Smooth muscle cell (in vitro differentiated cells): Measurements from ENCODE around the gene CCL16. TPM values are rescaled to one million over a fixed set of nuclear protein-coding genes. Genes with fewer than 3 reads are reported as not detected.

Source experiments
- DNase-seq: peaks from one replicate; lab custom pipeline; 2025; ENCODE audit not compliant: unreplicated experiment; lab: John Stamatoyannopoulos, UW
- H2AFZ ChIP-seq: fragments of 200-600 bp; sonication (generic); 2 replicates; pipeline ENCODE4 v1.6.0; 2016; ENCODE audit warnings: antibody characterized with exemption, low read depth, mild to moderate bottlenecking
- H3F3A ChIP-seq: fragments of 200-600 bp; sonication (generic); 2 replicates; pipeline ENCODE4 v1.6.0; 2017; ENCODE audit warnings: antibody characterized with exemption, low read depth
- H3K27ac ChIP-seq: fragments of 200-600 bp; sonication (generic); 2 replicates; pipeline ENCODE4 v1.5.1; 2016; ENCODE audit warnings: low read depth, mild to moderate bottlenecking
- H3K27me3 ChIP-seq: fragments of 200-600 bp; sonication (generic); 2 replicates; pipeline ENCODE4 v1.6.1; 2016; ENCODE audit warnings: low read depth, mild to moderate bottlenecking
- H3K36me3 ChIP-seq: fragments of 200-600 bp; sonication (generic); 2 replicates; pipeline ENCODE4 v1.5.1; 2016; ENCODE audit warnings: low read depth
- H3K4me1 ChIP-seq: fragments of 200-600 bp; sonication (generic); 2 replicates; pipeline ENCODE4 v1.5.1; 2016; ENCODE audit warnings: low read depth
- H3K4me2 ChIP-seq: fragments of 200-600 bp; sonication (generic); 2 replicates; pipeline ENCODE4 v1.6.0; 2016; ENCODE audit warnings: mild to moderate bottlenecking
- H3K4me3 ChIP-seq: fragments of 200-600 bp; sonication (generic); 2 replicates; pipeline ENCODE4 v1.5.1; 2016; ENCODE audit warnings: mild to moderate bottlenecking
- H3K79me2 ChIP-seq: fragments of 200-600 bp; sonication (generic); 2 replicates; pipeline ENCODE4 v1.6.0; 2016; ENCODE audit warnings: low read depth, mild to moderate bottlenecking
- H3K9ac ChIP-seq: fragments of 200-600 bp; sonication (generic); 2 replicates; pipeline ENCODE4 v1.6.0; 2016; ENCODE audit warnings: low read depth
- H3K9me3 ChIP-seq: fragments of 200-600 bp; sonication (generic); replicated peaks from 2 replicates; pipeline ENCODE4 v1.5.1; 2016; ENCODE audit warnings: low read depth
- H4K20me1 ChIP-seq: fragments of 200-600 bp; sonication (generic); 2 replicates; pipeline ENCODE4 v1.6.0; 2016; ENCODE audit warnings: low read depth
- WGBS: methylation state at CpG from one replicate; pipeline ENCODE4 v1.1.7; 2016; ENCODE audit warnings: low lambda C conversion rate; 5-methylcytosine and 5-hydroxymethylcytosine counted together
- polyA plus RNA-seq: library from polyadenylated mRNA; unstranded; fragments of >200 nt; fragmentation: Nextera tagmentation; extraction: Ambion mirVana; gene quantifications from 2 replicates; pipeline ENCODE4 v1.2.1, GENCODE V29; 2016
- total RNA-seq: library from RNA; depleted of rRNA; stranded (reverse); fragments of >200 nt; gene quantifications from 2 replicates; pipeline ENCODE4 v1.2.3, GENCODE V29; 2014
- TF ChIP-seq, protein P1 (sequence below): fragments of 200-600 bp; sonication (generic); IDR thresholded peaks from 2 replicates; pipeline ENCODE4 v1.5.1; 2017; ENCODE audit warnings: borderline replicate concordance, mild to moderate bottlenecking, antibody characterized with exemption; ENCODE audit not compliant: insufficient read depth, poor library complexity, severe bottlenecking

The CCL16 gene, protein sequence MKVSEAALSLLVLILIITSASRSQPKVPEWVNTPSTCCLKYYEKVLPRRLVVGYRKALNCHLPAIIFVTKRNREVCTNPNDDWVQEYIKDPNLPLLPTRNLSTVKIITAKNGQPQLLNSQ
- total RNA-seq (not detected in 2 replicates), polyA plus RNA-seq (not detected in 2 replicates)

DNA sequence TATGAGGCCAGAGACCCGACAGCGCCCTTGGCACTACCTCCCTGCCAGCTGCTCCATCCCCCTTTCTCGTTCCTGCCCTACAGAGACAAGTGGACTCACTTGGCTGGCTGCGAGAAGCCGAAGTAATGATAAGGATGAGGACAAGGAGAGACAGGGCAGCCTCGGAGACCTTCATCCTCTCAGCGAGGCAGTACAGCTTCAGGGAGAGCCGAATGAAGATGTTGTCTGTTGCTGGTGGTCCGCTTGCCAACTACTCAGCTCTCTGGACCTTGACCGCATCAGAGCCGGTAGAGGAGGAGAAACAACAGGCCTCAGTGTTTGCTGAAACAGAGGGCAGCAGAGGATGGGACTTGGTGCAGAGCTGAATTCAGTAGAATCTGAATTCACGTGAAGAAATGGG lies at the start of gene CCL16:
TSS of gene CCL16 (minus strand) at position 252 of the 400 bp plus-strand sequence. CDS start at position 175, 77 bp downstream.
- no peaks in the 10 kb centered on the region for H3K36me3 ChIP-seq
- no peaks in the 10 kb centered on the region for H3K79me2 ChIP-seq
- no peaks in the 10 kb centered on the region for H3F3A ChIP-seq
- no peak within 1 kb of the TSS for H3K4me3 ChIP-seq
- no peak within 1 kb of the TSS for H3K27ac ChIP-seq
- H3K27me3 ChIP-seq = peaks cover 11% of the 10 kb centered on the region
- no peaks in the 10 kb centered on the region for H3K4me1 ChIP-seq
- TF ChIP-seq, protein P1, sequence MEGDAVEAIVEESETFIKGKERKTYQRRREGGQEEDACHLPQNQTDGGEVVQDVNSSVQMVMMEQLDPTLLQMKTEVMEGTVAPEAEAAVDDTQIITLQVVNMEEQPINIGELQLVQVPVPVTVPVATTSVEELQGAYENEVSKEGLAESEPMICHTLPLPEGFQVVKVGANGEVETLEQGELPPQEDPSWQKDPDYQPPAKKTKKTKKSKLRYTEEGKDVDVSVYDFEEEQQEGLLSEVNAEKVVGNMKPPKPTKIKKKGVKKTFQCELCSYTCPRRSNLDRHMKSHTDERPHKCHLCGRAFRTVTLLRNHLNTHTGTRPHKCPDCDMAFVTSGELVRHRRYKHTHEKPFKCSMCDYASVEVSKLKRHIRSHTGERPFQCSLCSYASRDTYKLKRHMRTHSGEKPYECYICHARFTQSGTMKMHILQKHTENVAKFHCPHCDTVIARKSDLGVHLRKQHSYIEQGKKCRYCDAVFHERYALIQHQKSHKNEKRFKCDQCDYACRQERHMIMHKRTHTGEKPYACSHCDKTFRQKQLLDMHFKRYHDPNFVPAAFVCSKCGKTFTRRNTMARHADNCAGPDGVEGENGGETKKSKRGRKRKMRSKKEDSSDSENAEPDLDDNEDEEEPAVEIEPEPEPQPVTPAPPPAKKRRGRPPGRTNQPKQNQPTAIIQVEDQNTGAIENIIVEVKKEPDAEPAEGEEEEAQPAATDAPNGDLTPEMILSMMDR = no peak
- H3K9me3 ChIP-seq = no peaks in the 10 kb centered on the region
- H3K4me2 ChIP-seq = no peak within 1 kb of the TSS
- 93% methylated on average over 12 of the region's 12 CpGs for WGBS
- H2AFZ ChIP-seq = no peak within 1 kb of the TSS
- H4K20me1 ChIP-seq = no peaks in the 10 kb centered on the region
- no peak for DNase-seq
- H3K9ac ChIP-seq = no peak within 1 kb of the TSS

DNA sequence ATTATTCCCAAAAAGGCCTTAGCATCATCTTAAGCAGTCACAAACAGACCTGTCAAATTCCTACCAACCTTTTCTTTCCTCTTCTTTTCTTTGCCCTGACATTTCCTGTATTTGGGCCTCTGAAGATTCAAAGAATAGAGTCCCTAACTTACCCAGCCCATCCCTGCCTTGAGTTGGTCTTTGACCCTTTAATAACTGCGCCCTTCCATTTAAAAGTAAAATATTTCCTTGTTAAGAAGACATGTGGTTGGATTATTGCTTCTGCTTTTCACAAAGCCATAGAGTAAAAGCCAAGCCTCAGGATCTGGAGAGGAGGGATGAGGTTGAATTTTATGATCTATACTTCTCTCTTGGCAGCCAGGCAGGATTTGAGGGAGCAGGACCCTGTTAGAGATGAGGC lies 49.7 kb upstream of the CCL16 start:
- WGBS = 94% methylated on average over 1 of the region's 1 CpG
- TF ChIP-seq, protein P1 = no peak
- Histone ChIP-seq H3K4me2 (no peak overlapping the region), H3K36me3 (no peaks in the 10 kb centered on the region), H3K9ac (no peak overlapping the region), H3K4me3 (no peak overlapping the region), H3K9me3 (no peaks in the 10 kb centered on the region), H3K4me1 (no peaks in the 10 kb centered on the region), H3K27me3 (no peaks in the 10 kb centered on the region), H3K79me2 (no peaks in the 10 kb centered on the region), H3F3A (no peaks in the 10 kb centered on the region), H2AFZ (no peak overlapping the region), H3K27ac (no peak overlapping the region), H4K20me1 (no peaks in the 10 kb centered on the region)
- DNase-seq = no peak

DNA sequence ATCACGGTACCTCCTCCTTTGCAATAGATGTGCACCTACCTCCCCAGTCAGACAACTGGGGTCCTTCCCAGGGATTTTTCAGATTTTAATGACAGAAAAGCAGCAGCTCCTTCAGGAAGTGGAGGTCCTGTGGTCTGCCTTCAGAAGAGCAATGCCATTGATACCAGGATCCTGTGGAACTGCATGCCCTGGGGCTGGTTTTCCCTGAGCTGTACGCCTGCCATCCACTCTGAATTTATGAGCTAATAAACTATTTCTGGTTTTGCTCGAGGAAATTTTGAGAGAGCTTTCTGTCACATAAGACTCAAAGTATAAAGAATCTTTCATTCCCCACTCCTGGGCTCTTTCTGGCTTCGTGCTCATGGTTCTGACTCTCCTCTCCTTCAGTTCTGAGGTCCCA lies 46.5 kb upstream of the CCL16 start:
- Histone ChIP-seq H3K4me1 (no peaks in the 10 kb centered on the region), H3K79me2 (no peaks in the 10 kb centered on the region), H3K36me3 (no peaks in the 10 kb centered on the region), H4K20me1 (no peaks in the 10 kb centered on the region), H3F3A (no peaks in the 10 kb centered on the region), H3K4me3 (no peak overlapping the region), H3K27me3 (no peaks in the 10 kb centered on the region), H3K9ac (no peak overlapping the region), H2AFZ (no peak overlapping the region), H3K9me3 (no peaks in the 10 kb centered on the region), H3K4me2 (no peak overlapping the region), H3K27ac (no peak overlapping the region)
- no peak for DNase-seq
- WGBS = 43% methylated on average over 4 of the region's 4 CpGs
- TF ChIP-seq, protein P1 = no peak
